Activated naive CD8-positive, alpha-beta T cell treated with anti-CD3 and anti-CD28 coated beads, Interleukin-2, amount 50 U/mL, for 16 hours (primary cell): ENCODE data around the gene TRHDE.

Source experiments
- DNase-seq: peaks from one replicate; pipeline ENCODE4 v3.0.0-alpha.2; 2020; ENCODE audit warnings: low read depth, low spot score

TRHDE gene

GRCh38 chr12:72272091-72272661 lies at the start of gene TRHDE:
Gene TRHDE, plus strand, starts transcription at chr12:72272370. Its CDS starts 274 bp downstream, at chr12:72272644.
- DNase-seq = no peak

- DNase-seq = no peak
Measured at GRCh38 chr12:72226510-72226909, 45.7 kb upstream of the TRHDE start.

GRCh38 chr12:72228424-72228823 lies 43.7 kb upstream of the TRHDE start:
- DNase-seq = no peak

- DNase-seq = no peak
Measured at GRCh38 chr12:72230589-72230988, 41.6 kb upstream of the TRHDE start.

GRCh38 chr12:72234886-72235285 lies 37.3 kb upstream of the TRHDE start:
- no peak for DNase-seq

- no peak for DNase-seq
Measured at GRCh38 chr12:72236071-72236705, 36.0 kb upstream of the TRHDE start.

GRCh38 chr12:72241552-72241951 lies 30.6 kb upstream of the TRHDE start:
- no peak for DNase-seq

GRCh38 chr12:72242946-72243345 lies 29.2 kb upstream of the TRHDE start:
- DNase-seq = no peak

- no peak for DNase-seq
Measured at GRCh38 chr12:72246370-72246769, 25.8 kb upstream of the TRHDE start.

GRCh38 chr12:72250346-72250745 lies 21.8 kb upstream of the TRHDE start:
- no peak for DNase-seq

- no peak for DNase-seq
Measured at GRCh38 chr12:72256725-72257124, 15.4 kb upstream of the TRHDE start.

GRCh38 chr12:72261885-72262284 lies 10.3 kb upstream of the TRHDE start:
- no peak for DNase-seq

- no peak for DNase-seq
Measured at GRCh38 chr12:72264548-72265175, 7.5 kb upstream of the TRHDE start.

- no peak for DNase-seq
Measured at GRCh38 chr12:72267974-72268373, 4.2 kb upstream of the TRHDE start.

- DNase-seq = no peak
Measured at GRCh38 chr12:72268386-72268785, 3.8 kb upstream of the TRHDE start.

- no peak for DNase-seq
Measured at GRCh38 chr12:72269491-72269890, 2.7 kb upstream of the TRHDE start.

GRCh38 chr12:72270246-72270645 lies 1.9 kb upstream of the TRHDE start:
- DNase-seq = no peak

- no peak for DNase-seq
Measured at GRCh38 chr12:72270961-72271360, 1.2 kb upstream of the TRHDE start.

- DNase-seq = no peak
Measured at GRCh38 chr12:72271451-72272090, 599 bp upstream of the TRHDE start.

GRCh38 chr12:72272731-72273498 lies 745 bp downstream of the TRHDE start:
- no peak for DNase-seq

GRCh38 chr12:72273499-72273837 lies 1.3 kb downstream of the TRHDE start:
- DNase-seq = no peak

GRCh38 chr12:72273851-72274351 lies 1.7 kb downstream of the TRHDE start:
- DNase-seq = no peak
